HepG2 (cell line): ENCODE data around the gene ANKRD12. TPM values are rescaled to one million over a fixed set of nuclear protein-coding genes. Genes with fewer than 3 reads are reported as not detected.

ENCODE experiments used
- CBX2 ChIP-seq, 2 experiments: fragments of 200-600 bp in 1 of 2; sonication (generic); formaldehyde crosslinking in 1 of 2; IDR thresholded peaks; 2 replicates each; pipeline versions ENCODE4 v1.7.0 to v1.8.1; 2018 to 2022; ENCODE audit warnings: low read depth in 2 of 2, low read length in 1 of 2, mild to moderate bottlenecking in 1 of 2, missing genetic modification reagents in 1 of 2
- EEA1 ChIP-seq: sonication (generic); formaldehyde crosslinking; IDR thresholded peaks from 2 replicates; pipeline ENCODE4 v1.5.1; 2020; ENCODE audit warnings: mild to moderate bottlenecking, missing genetic modification reagents, borderline replicate concordance
- IRX3 ChIP-seq: sonication (generic); formaldehyde crosslinking; IDR thresholded peaks from 2 replicates; pipeline ENCODE4 v1.8.1; 2023; ENCODE audit warnings: mild to moderate bottlenecking, low read depth, missing genetic modification reagents, borderline replicate concordance
- MYC ChIP-seq: sonication (generic); formaldehyde crosslinking; IDR thresholded peaks from 2 replicates; pipeline ENCODE4 v1.9.0; 2021; ENCODE audit warnings: missing genetic modification reagents, borderline replicate concordance
- REPIN1 ChIP-seq: sonication (generic); formaldehyde crosslinking; IDR thresholded peaks from 2 replicates; pipeline ENCODE4 v1.8.0; 2022; ENCODE audit warnings: missing genetic modification reagents, low read depth, mild to moderate bottlenecking, borderline replicate concordance
- RFX1 ChIP-seq: fragments of 450-650 bp; IDR thresholded peaks from 2 replicates; pipeline ENCODE4 v1.6.1; 2017
- ZNF333 ChIP-seq: sonication (generic); formaldehyde crosslinking; IDR thresholded peaks from 2 replicates; pipeline ENCODE4 v1.4.0; 2020; ENCODE audit warnings: mild to moderate bottlenecking, missing genetic modification reagents, borderline replicate concordance
- ZNF546 ChIP-seq: sonication (generic); formaldehyde crosslinking; conservative IDR thresholded peaks from 2 replicates; pipeline ENCODE4 v1.8.1; 2023; ENCODE audit warnings: mild to moderate bottlenecking, missing genetic modification reagents
- ZSCAN25 ChIP-seq: sonication (generic); formaldehyde crosslinking; IDR thresholded peaks from 2 replicates; pipeline ENCODE4 v1.8.0; 2022; ENCODE audit warnings: mild to moderate bottlenecking, missing genetic modification reagents
- polyA plus RNA-seq, 8 experiments: library from polyadenylated mRNA; depleted of rRNA in 3 of 8; stranded (reverse) in 7 of 8; unstranded in 1 of 8; fragments of >200 nt; fragmentation: Illumina TruSeq in 4 of 8; extraction: Trizol in 4 of 8; gene quantifications; 2 replicates each; pipeline versions ENCODE4 v1.2.1 to v1.2.3, GENCODE V29; 2011 to 2016; ENCODE audit warnings: low read depth in 4 of 8, missing spikeins in 1 of 8, mixed read lengths in 1 of 8; ENCODE audit not compliant: insufficient read depth in 1 of 8
- total RNA-seq, 5 experiments: library from RNA; depleted of rRNA; stranded (reverse); fragments of >200 nt; fragmentation: Illumina TruSeq; extraction: Trizol; gene quantifications; 2 replicates each; pipeline ENCODE4 v1.2.3, GENCODE V29; 2016; ENCODE audit warnings: low read depth in 1 of 5
- TF ChIP-seq, protein P1 (sequence below): sonication (generic); formaldehyde crosslinking; IDR thresholded peaks from 2 replicates; pipeline ENCODE4 v1.8.0; 2022; ENCODE audit warnings: mild to moderate bottlenecking, missing genetic modification reagents, moderate library complexity

ANKRD12 gene
- total and polyA plus RNA-seq, 2 of the 13 experiments (the other 11 are each of a cell fraction or from before 2014, with no cell fraction given) = 6.0 to 23.2 TPM

DNA sequence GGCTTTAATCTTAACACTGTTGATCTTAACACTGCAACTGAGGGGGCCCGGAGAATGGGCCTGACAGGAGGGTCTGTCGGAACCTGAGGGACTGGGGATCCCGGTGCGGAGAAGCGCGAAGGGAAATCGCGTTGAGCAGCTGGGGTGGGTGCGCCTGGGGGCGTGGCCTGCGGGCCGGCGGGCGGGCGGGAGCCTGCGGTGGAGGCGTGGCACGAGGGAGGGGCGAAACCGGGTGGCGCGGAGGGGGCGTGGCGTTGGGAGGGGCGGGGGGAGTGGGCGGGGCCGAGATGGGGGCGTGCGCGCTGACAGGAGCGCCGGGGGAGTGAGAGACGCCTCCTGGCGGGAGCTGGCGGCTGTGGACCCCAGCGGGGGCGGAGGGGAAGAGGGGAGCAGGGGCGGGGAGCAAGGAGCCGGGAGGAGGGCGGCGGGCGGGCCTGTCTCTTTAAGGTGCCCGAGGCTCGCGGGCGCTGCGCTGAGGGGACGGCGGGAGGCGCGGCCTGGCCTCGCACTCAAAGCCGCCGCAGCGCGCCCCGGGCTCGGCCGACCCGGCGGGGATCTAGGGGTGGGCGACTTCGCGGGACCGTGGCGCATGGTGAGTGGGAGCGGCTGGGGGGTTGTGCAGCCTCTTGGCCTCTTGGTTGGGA lies 197.9 kb downstream of the ANKRD12 start, which contains the start of gene TWSG1 (continued):
- TF ChIP-seq CBX2 (IDR thresholded peaks at IDR 0.05; ENCODE audit: low read depth, low read length) = no peak
- TF ChIP-seq CBX2 (CRISPR knock-in tag; IDR thresholded peaks at IDR 0.05; ENCODE audit: low read depth) = no peak
- TF ChIP-seq, protein P1, sequence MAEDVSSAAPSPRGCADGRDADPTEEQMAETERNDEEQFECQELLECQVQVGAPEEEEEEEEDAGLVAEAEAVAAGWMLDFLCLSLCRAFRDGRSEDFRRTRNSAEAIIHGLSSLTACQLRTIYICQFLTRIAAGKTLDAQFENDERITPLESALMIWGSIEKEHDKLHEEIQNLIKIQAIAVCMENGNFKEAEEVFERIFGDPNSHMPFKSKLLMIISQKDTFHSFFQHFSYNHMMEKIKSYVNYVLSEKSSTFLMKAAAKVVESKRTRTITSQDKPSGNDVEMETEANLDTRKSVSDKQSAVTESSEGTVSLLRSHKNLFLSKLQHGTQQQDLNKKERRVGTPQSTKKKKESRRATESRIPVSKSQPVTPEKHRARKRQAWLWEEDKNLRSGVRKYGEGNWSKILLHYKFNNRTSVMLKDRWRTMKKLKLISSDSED (CRISPR knock-in tag) = no peak
- 0 out of 2 replicates have a peak, but pooled peaks have one; percentile 9 for TF ChIP-seq REPIN1
- no peak for TF ChIP-seq EEA1 (CRISPR knock-in tag)
- TF ChIP-seq ZNF546 (CRISPR knock-in tag) = no peak
- TF ChIP-seq RFX1 = no peak
- peak; percentile 44; the same call in 1 of the 2 replicates for TF ChIP-seq MYC (CRISPR knock-in tag)
- TF ChIP-seq IRX3 (CRISPR knock-in tag) = no peak
- TF ChIP-seq ZNF333 (CRISPR knock-in tag) = no peak
- peak; percentile 32 for TF ChIP-seq ZSCAN25 (CRISPR knock-in tag)
- TF ChIP-seq, all 625 proteins: peak for 53
